ENCODE measurements around the gene VAV2.

DNA sequence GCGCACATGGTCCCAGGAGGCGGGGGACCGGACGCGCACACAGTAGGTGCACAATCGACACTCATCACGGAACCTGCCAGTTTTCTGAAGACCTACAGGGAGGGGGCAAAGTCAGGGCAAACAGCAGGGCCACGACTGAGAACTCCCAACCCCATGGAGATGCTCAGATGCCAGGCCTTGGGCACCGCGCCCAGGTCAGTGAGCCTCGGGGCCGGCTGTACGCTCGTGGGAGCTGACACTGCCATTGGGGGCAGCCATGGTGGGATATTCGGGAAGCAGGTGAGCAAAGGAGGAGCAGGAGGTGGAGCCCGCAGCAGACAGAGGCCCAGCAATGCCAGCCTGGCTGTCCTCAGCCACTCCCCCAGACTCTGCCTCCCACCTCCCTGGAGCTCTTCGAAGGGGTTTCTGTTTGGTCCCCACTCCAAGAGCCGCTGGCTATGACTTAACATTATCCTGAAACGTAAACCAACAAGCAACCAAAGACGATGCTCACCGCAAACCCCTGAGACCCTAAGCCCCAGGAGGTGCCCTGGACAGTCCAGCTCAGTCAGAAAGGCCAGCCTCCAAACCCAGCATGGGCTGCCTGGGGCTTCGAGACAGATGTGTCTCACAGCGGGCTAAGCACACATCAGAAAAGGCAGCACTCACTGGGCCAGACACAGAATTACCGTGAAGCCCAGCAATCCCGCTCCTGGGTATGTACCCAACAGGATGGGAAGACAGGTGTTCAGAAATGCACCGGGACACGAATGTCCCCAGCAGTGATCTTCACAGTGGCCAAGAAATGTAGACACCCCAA, 78.4 kb downstream of the VAV2 start:
- TF ChIP-seq, protein P1, sequence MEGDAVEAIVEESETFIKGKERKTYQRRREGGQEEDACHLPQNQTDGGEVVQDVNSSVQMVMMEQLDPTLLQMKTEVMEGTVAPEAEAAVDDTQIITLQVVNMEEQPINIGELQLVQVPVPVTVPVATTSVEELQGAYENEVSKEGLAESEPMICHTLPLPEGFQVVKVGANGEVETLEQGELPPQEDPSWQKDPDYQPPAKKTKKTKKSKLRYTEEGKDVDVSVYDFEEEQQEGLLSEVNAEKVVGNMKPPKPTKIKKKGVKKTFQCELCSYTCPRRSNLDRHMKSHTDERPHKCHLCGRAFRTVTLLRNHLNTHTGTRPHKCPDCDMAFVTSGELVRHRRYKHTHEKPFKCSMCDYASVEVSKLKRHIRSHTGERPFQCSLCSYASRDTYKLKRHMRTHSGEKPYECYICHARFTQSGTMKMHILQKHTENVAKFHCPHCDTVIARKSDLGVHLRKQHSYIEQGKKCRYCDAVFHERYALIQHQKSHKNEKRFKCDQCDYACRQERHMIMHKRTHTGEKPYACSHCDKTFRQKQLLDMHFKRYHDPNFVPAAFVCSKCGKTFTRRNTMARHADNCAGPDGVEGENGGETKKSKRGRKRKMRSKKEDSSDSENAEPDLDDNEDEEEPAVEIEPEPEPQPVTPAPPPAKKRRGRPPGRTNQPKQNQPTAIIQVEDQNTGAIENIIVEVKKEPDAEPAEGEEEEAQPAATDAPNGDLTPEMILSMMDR (conservative IDR thresholded peaks at IDR 0.05; ENCODE audit: low read depth in 2 of 2) = no peak
- no peak for TF ChIP-seq POLR2AphosphoS5 (IDR thresholded peaks at IDR 0.05; ENCODE audit: low read depth)
- no peak for TF ChIP-seq EZH2 (IDR thresholded peaks at IDR 0.05; ENCODE audit: low read depth, unreplicated experiment)
- TF ChIP-seq CREB1 (CRISPR knock-in tag; IDR thresholded peaks at IDR 0.05; ENCODE audit: low read depth) = no peak
- TF ChIP-seq, protein P2, sequence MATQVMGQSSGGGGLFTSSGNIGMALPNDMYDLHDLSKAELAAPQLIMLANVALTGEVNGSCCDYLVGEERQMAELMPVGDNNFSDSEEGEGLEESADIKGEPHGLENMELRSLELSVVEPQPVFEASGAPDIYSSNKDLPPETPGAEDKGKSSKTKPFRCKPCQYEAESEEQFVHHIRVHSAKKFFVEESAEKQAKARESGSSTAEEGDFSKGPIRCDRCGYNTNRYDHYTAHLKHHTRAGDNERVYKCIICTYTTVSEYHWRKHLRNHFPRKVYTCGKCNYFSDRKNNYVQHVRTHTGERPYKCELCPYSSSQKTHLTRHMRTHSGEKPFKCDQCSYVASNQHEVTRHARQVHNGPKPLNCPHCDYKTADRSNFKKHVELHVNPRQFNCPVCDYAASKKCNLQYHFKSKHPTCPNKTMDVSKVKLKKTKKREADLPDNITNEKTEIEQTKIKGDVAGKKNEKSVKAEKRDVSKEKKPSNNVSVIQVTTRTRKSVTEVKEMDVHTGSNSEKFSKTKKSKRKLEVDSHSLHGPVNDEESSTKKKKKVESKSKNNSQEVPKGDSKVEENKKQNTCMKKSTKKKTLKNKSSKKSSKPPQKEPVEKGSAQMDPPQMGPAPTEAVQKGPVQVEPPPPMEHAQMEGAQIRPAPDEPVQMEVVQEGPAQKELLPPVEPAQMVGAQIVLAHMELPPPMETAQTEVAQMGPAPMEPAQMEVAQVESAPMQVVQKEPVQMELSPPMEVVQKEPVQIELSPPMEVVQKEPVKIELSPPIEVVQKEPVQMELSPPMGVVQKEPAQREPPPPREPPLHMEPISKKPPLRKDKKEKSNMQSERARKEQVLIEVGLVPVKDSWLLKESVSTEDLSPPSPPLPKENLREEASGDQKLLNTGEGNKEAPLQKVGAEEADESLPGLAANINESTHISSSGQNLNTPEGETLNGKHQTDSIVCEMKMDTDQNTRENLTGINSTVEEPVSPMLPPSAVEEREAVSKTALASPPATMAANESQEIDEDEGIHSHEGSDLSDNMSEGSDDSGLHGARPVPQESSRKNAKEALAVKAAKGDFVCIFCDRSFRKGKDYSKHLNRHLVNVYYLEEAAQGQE (IDR thresholded peaks at IDR 0.05; ENCODE audit: unreplicated experiment) = no peak
- TF ChIP-seq NANOG (IDR thresholded peaks at IDR 0.05; ENCODE audit: borderline replicate concordance) = no peak

Data from GM23338 (cell line).